Measurements from ENCODE around the gene VASH2.

GRCh38 chr1:213014642-213015041 lies 64.3 kb downstream of the VASH2 start:
- TF ChIP-seq EZH2 (IDR thresholded peaks at IDR 0.05; ENCODE audit: insufficient read depth, poor library complexity, severe bottlenecking): no peak
- no peak for TF ChIP-seq EZH2phosphoT487 (IDR thresholded peaks at IDR 0.05; ENCODE audit: insufficient read depth, low read depth)

Measured in GM23248 (cell line).